IMR-90 (cell line): ENCODE results near the gene PADI2.

Experiments
- BHLHE40 ChIP-seq: fragments of 150-350 bp; IDR thresholded peaks from 2 replicates; pipeline ENCODE4 v1.6.1; 2016; ENCODE audit warnings: mild to moderate bottlenecking, low read depth, low read length
- CHD1 ChIP-seq: IDR thresholded peaks from 2 replicates; pipeline ENCODE4 v1.6.1; 2012; ENCODE audit warnings: low read depth, low read length, improper control_type of control experiment
- CTCF ChIP-seq: conservative IDR thresholded peaks from 2 replicates; pipeline ENCODE4 v1.5.1; 2012; ENCODE audit warnings: mild to moderate bottlenecking, low read depth, low read length, improper control_type of control experiment
- POLR2A ChIP-seq: IDR thresholded peaks from 2 replicates; pipeline ENCODE4 v1.6.1; 2012; ENCODE audit warnings: mild to moderate bottlenecking, low read depth, low read length
- RAD21 ChIP-seq: IDR thresholded peaks from 2 replicates; pipeline ENCODE4 v1.6.1; 2012; ENCODE audit warnings: low read length, improper control_type of control experiment
- RCOR1 ChIP-seq: IDR thresholded peaks from 2 replicates; pipeline ENCODE4 v1.6.1; 2012; ENCODE audit warnings: mild to moderate bottlenecking, low read length, improper control_type of control experiment; ENCODE audit not compliant: insufficient replicate concordance
- SMC3 ChIP-seq: fragments of 150-350 bp; IDR thresholded peaks from 2 replicates; pipeline ENCODE4 v1.6.1; 2016; ENCODE audit warnings: low read depth, mild to moderate bottlenecking, antibody characterized with exemption, low read length, moderate library complexity

- TF ChIP-seq CTCF (no peak), POLR2A (no peak), RAD21 (no peak), BHLHE40 (no peak), SMC3 (no peak), RCOR1 (no peak), CHD1 (no peak)
Observed at GRCh38 chr1:17066361-17067068, 52.7 kb downstream of the PADI2 start.
